Neural progenitor cell (in vitro differentiated cells): ENCODE measurements around the gene ITGA5.

Experiments
- EZH2 ChIP-seq: fragments of 200-600 bp; sonication (generic); IDR thresholded peaks from 2 replicates; pipeline ENCODE4 v1.6.1; 2017; ENCODE audit warnings: antibody characterized with exemption, mild to moderate bottlenecking, moderate library complexity
- TF ChIP-seq, protein P1 (sequence below): fragments of 200-600 bp; sonication (generic); IDR thresholded peaks from 2 replicates; pipeline ENCODE4 v1.5.1; 2017; ENCODE audit warnings: antibody characterized with exemption, mild to moderate bottlenecking

DNA sequence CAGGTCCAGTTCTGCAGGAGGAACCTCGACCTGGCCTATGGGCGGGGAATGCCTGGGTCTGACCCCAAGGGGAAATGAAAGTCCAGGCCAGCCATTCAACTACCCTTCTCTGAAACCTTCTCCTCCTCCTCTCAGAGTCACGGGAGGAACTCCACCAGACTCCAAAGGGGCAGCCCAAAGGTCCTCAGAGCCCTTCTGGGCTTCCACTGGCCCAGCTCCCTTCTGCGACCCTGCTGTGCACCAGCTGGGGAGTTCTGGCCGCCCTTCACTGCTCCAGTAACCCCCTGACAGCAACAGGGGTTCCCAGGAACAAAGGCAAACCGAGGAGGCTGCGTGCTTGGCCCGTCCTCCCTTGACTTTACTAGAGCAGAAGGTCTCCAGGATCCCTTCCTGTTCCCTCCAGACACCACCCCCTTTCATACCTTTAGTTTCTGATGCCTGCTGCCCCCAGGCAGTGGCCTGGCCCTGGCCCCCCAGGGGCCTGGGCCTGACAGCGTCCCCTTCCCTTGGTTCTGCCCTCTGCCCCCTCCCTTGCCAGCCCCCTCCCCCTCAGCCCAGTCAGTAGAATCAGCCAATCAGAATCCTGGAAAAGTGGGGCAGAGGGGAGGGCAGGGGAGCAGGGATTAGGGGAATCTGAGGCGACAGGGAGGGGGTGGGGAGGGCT, 33.7 kb downstream of the ITGA5 start:
- TF ChIP-seq, protein P1, sequence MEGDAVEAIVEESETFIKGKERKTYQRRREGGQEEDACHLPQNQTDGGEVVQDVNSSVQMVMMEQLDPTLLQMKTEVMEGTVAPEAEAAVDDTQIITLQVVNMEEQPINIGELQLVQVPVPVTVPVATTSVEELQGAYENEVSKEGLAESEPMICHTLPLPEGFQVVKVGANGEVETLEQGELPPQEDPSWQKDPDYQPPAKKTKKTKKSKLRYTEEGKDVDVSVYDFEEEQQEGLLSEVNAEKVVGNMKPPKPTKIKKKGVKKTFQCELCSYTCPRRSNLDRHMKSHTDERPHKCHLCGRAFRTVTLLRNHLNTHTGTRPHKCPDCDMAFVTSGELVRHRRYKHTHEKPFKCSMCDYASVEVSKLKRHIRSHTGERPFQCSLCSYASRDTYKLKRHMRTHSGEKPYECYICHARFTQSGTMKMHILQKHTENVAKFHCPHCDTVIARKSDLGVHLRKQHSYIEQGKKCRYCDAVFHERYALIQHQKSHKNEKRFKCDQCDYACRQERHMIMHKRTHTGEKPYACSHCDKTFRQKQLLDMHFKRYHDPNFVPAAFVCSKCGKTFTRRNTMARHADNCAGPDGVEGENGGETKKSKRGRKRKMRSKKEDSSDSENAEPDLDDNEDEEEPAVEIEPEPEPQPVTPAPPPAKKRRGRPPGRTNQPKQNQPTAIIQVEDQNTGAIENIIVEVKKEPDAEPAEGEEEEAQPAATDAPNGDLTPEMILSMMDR, result no peak
- no peak for TF ChIP-seq EZH2
